ENCODE measurements around the gene FCGR3A.

The FCGR3A gene

DNA sequence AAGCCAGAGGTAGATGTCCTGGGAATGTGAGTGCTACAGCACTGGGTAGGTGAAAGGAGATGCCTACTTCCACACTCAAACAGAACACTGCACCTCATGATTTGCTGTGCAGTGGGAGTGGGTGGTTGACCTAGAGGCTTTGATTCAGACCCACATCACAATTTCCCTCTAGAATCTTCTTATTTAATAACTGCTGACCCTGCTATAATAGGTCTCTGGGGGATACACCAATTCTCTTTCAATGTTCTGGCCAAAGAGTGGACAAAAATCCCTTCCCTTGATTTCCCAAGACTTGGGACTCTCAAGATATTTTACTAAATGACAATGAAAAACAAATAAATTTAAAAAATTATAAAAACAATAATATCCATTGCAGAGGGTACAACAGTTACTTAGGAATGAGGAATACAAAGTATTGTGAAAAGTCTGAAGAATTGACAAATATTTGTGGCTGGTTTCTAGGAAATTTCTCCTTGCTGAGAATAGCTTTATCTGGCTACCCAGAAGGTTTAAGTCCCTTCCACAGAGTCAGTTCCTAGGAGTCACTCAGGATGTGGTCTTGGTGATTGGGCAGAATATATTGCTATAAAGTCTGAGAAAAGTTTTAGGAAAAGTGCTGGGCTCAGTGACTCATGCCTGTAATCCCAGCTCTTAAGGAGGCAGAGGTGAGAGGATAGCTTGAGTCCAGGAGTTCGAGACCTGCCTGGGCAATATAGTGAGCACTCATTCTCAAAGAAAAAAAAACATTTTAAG, 46.8 kb downstream of the FCGR3A start:
- DNase-seq (ENCODE audit: low read depth, low spot score) = no peak

DNA sequence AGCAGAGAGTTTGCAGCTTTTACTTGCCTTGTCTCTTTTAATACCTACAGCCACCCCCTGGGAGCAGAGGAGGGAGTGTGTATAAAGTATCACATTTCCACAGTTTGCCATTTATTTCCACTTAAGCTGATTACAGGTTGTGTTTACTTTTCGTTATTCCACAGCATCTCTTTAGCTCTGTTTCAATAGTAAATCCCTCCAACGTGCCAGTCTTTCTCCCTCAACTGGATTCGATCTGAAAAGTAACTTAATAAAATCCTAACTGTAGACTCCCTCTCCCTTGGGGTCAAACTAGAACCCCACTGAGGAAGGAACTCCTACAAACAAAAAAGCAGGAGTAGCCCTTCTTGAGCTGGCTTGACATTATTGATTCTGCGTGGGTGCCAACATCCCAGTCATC, 47.4 kb downstream of the FCGR3A start:
- no peak for DNase-seq (ENCODE audit: low read depth, low spot score)

DNA sequence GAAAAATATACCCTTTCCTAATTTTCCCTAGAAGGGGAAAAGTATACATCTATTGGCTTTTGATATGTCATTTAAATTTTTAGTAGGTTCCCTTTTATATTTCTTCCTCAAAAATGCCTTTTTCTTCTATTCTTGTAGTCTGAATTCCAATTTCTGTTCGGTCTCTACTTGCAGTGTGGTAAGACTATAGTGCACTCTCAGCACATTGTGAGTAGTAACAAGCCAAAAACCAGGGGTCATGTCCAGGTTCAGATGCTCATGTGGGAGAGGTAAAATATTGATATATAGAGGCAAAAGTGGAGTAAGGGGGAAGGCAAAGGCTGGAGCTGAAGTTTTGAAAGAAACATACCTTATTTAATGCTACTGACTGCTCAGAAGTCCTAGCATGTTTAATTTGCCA, 48.4 kb downstream of the FCGR3A start:
- DNase-seq (ENCODE audit: low read depth, low spot score) = no peak

DNA sequence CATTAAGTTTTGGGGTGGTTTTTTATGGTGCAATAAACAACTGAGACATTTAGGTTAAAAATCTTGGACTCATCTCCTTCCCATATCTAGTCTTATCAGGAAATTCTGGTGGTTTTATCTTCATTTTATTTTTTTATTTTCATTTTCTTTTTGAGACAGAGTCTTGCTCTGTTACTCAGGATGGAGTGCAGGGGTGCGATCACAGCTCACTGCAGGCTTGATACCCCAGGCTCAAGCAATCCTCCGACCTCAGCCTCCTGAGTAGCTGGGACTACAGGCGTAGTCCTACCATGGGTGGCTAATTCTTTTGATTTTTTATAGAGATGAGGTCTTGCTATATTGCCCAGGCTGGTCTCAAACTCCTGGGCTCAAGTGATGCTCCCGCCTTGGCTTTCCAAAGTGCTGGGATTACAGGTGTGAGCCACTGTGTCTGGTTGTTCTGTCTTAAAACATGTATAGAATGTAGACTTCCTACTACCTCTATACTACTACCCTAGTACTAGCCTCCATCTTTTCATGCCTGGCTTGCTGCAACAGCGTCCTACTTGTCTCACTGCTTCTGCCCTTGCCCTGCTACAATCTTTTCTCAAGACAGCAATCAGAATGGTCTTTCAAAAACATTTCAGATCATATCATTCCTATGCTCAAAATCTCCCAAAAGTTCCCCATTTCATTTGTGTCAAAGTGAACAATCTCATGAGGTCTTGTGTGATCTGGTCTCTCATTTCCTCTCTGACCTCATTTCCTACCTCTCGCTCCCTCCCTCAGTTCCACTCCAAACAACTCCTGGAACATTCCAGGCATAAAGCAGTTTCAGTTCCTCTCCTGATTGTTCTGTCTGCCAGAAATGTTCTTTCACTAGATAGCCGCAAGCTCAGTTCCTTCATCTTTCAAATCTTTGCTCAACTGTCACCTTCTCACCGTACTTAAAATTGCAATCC, 50.2 kb downstream of the FCGR3A start:
- DNase-seq (ENCODE audit: low read depth, low spot score) = no peak

DNA sequence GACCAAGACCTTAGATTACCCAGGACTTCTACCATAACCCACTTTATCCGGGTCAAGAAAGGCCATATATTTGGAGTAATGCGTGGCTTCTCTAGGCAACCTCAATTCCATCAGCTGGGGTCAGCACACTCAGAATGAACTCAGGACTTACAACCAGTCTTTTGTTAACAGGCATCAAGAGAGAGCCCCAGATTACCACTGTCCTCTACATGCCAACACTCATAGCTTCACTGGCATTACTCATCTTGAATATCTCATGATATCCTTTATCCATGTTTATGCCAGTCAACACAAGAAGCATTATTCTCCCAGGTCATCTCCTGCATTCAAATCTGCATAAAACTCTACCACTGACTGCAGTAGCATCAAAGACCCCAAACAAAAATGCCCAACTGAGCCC, 51.0 kb downstream of the FCGR3A start:
- no peak for DNase-seq (ENCODE audit: low read depth, low spot score)

DNA sequence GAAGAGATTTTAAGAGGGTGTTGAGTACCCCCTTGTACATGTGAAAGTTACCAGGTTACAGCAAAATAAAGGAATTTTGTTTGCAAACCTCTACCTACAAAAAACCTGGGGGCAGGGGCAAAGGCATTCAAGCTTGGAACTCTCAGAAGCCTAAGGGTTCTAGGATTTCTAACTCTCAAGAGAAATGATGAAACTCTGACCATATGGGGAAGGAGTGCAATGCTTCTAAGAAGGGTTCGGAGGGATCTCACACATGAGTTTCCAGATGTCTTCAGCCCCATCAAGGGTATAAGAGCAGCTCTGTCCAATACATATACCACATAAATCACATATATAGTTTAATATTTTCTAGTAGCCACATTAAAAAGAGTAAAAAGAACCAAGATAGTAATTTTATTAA, 51.7 kb downstream of the FCGR3A start:
- DNase-seq (ENCODE audit: low read depth, low spot score) = no peak

DNA sequence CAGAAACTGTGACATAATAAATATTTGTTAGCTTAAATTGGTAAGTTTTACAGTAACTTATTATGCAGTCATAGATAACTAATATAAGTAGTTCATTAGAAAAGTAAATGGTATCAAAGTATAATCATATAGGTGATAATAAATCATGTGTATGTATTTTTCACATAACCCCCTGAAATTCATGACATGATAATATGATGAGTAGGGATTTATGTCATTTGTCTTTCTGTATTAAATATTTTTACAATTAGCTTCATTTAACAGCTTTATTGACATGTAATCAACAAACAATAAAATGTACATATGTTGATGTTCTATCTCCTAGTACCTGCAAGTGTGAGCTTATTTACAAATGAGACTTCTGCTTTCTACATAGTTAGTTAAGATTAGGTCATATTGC, 54.1 kb downstream of the FCGR3A start:
- no peak for DNase-seq (ENCODE audit: low read depth, low spot score)

DNA sequence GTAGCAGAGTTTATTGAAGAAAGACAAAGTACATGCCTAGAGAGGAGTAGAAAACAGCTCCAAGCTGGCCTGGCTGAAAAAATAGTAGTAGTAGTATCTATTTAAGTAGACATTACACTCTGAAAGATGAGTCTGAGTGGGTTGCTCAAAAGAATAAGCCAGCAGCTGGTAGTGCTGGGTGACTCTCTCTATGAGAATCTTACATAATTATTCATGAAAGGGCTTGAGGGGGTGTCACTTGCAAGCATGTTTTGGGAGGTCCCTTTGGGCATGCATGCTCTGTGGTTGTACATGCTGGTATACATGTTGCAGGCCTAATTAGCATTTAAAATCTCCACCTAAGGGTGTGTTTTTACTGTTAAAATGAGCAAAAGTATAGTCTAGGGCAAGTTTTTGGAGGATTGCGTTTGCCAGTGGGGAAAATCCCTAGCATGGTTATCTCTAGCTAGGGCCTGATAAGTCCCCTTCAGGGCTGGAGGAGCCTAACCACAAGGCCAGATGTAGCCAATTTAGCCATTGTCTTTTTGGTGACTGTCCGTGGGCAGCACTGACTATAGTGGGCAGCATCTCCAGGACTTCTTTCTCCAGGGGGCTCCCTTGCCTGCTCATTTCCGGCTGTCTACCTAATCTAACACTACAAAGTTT, 55.4 kb downstream of the FCGR3A start:
- DNase-seq (ENCODE audit: low read depth, low spot score) = no peak

DNA sequence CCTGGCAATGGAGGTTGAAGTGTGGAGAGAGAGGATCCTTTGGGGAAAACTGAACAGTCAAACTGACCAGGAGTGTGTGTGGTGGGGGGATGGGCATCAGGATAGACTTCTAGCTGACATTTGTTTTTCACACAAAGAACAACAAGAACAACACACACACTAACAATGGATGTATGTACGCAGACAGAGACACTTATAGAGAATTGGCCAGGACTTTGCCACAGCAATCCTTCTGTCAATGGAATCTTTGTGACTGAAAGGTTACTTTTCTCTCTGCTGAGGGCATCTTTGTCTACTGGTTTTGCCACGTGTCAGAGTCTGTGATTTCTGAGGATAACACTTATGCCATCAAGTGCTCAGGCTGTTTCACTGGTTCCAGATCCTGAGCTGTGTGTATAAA, 56.8 kb downstream of the FCGR3A start:
- no peak for DNase-seq (ENCODE audit: low read depth, low spot score)

Data from smooth muscle cell of the brain vasculature (primary cell).